ENCODE measurements around the gene JUNB. TPM values are rescaled to one million over a fixed set of nuclear protein-coding genes. Genes with fewer than 3 reads are reported as not detected.

Gene JUNB
- polyA plus RNA-seq, 1 of the 3 experiments (the other 2 are of a cell fraction): 224 TPM

DNA sequence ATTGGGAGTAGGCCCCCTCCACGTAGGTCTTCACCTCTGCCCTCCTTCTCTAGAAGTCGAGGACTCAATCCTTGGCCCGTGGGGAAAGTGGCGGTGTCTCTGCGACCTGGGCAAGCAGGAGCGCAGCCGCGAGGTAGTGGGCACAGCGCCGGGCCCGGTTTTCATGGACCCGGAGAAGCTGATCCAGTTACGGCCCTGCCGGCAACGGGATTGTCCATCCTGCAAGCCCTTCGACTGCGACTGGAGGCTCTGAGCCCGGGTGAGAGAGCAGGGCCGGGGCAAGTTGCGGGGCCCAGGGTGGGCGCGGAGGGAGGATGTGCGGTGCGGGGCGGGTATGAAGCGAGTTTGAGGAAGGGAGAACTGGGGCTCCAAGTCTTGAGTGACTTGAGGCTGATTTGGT lies 12.8 kb downstream of the JUNB start:
- WGBS (ENCODE audit: low lambda C conversion rate): 95% methylated on average over 25 of the region's 26 CpGs

DNA sequence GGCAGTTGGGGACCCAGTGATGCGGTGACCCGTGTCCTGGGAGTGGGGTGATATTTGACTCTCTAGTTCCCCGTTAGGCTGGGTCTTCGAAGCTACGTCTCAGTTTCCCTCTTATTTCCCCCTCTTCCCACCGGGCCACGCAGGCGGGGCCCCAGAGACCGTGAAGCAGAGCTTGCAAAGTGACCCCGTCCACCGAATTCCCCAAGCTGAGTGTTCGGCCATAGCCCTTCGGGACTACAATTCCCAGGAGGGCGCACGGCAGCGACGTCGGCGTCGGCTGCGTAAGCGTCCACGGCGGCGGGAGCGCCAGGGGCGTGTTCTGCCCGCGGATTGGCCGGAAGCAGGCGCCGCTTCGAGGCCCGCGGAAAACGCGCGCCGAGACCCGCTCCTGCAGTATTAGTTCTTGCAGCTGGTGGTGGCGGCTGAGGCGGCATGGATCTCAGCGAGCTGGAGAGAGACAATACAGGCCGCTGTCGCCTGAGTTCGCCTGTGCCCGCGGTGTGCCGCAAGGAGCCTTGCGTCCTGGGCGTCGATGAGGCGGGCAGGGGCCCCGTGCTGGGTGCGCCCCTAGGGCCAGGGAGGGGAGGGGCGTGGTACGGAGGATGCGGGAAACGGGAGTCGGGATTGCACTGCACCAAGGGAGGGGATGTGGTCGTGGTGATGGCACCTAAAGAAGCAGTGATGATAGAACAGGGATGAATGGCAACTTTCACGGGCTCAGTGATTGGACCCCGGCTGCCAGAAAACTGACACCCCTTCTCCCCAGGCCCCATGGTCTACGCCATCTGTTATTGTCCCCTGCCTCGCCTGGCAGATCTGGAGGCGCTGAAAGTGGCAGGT lies 15.2 kb downstream of the JUNB start, which contains the start of gene RNASEH2A:
RNASEH2A (plus strand) TSS at position 343 of the 840 bp plus-strand sequence; CDS start at position 433, 90 bp downstream.
- peaks cover 11% of the 10 kb centered on the region for H3K79me2 ChIP-seq (ENCODE audit: insufficient read depth)
- DNase-seq: peak; percentile 95
- TF ChIP-seq ELF1 (IDR thresholded peaks at IDR 0.05): peak; percentile 56; the same call in 1 of the 2 replicates
- TF ChIP-seq MEF2A (IDR thresholded peaks at IDR 0.05; ENCODE audit: borderline replicate concordance, low read depth): no peak
- TF ChIP-seq MXI1 (IDR thresholded peaks at IDR 0.05; ENCODE audit: low read depth, low read length): peak; percentile 95
- TF ChIP-seq TAF1 (IDR thresholded peaks at IDR 0.05; ENCODE audit: borderline replicate concordance, low read depth, low read length): peak; percentile 61; the same call in 1 of the 2 replicates
- TF ChIP-seq SIN3A (IDR thresholded peaks at IDR 0.05; ENCODE audit: borderline replicate concordance, low read depth, low read length): peak; percentile 97
- no peak for TF ChIP-seq JUND (IDR thresholded peaks at IDR 0.05)
- peak; percentile 82 for TF ChIP-seq YY1 (IDR thresholded peaks at IDR 0.05; ENCODE audit: low read depth)
- TF ChIP-seq RFX5 (IDR thresholded peaks at IDR 0.05; ENCODE audit: low read length): no peak
- no peak for TF ChIP-seq SMC3 (IDR thresholded peaks at IDR 0.05; ENCODE audit: low read depth, low read length)
- TF ChIP-seq, protein P1, sequence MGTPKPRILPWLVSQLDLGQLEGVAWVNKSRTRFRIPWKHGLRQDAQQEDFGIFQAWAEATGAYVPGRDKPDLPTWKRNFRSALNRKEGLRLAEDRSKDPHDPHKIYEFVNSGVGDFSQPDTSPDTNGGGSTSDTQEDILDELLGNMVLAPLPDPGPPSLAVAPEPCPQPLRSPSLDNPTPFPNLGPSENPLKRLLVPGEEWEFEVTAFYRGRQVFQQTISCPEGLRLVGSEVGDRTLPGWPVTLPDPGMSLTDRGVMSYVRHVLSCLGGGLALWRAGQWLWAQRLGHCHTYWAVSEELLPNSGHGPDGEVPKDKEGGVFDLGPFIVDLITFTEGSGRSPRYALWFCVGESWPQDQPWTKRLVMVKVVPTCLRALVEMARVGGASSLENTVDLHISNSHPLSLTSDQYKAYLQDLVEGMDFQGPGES (IDR thresholded peaks at IDR 0.05; ENCODE audit: low read depth, low read length): no peak
- TF ChIP-seq, protein P2, sequence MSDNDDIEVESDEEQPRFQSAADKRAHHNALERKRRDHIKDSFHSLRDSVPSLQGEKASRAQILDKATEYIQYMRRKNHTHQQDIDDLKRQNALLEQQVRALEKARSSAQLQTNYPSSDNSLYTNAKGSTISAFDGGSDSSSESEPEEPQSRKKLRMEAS (IDR thresholded peaks at IDR 0.05; ENCODE audit: low read depth): peak; percentile 79; the same call in 1 of the 2 replicates
- TF ChIP-seq CHD2 (IDR thresholded peaks at IDR 0.05; ENCODE audit: low read length, partially characterized antibody): peak; percentile 66
- peak; percentile 67 for TF ChIP-seq POLR2AphosphoS5 (IDR thresholded peaks at IDR 0.05; ENCODE audit: low read depth, low read length)
- TF ChIP-seq RCOR1 (IDR thresholded peaks at IDR 0.05; ENCODE audit: low read length): no peak
- no peaks in the 10 kb centered on the region for H3K27me3 ChIP-seq (ENCODE audit: insufficient read depth)
- peak within 1 kb of the TSS; percentile 99 for H2AFZ ChIP-seq (ENCODE audit: low read depth)
- H3K4me3 ChIP-seq (ENCODE audit: low read depth in 2 of 2, low read length in 1 of 2): peak within 1 kb of the TSS; percentile 68 to 75
- H3K9me3 ChIP-seq: no peaks in the 10 kb centered on the region
- H3K4me1 ChIP-seq (ENCODE audit: control insufficient read depth in 1 of 2, insufficient read depth in 2 of 2, low read depth in 1 of 2, low read length in 1 of 2): peaks cover 4 to 18% of the 10 kb centered on the region in 2 experiments; a peak in 1 of 4 replicates
- H4K20me1 ChIP-seq (ENCODE audit: insufficient read depth): no peaks in the 10 kb centered on the region
- POLR2A ChIA-PET: interaction anchor here (0.6 to 1.4 kb wide), 7 partner anchors 10 to 67 kb away, joined by 3 to 6 read pairs (median 3); partner anchors contain the start of gene JUNB
- H3K27ac ChIP-seq (ENCODE audit: low read depth in 2 of 2, low read length in 1 of 2): peak within 1 kb of the TSS in 1 of 2 experiments; percentile 64; a peak in 2 of 4 replicates
- peak within 1 kb of the TSS; percentile 78 for H3K9ac ChIP-seq
- H3F3A ChIP-seq (replicated peaks; ENCODE audit: insufficient read depth): peaks cover 4% of the 10 kb centered on the region
- peaks cover 0 to 6% of the 10 kb centered on the region in 2 experiments for H3K36me3 ChIP-seq (replicated peaks in 1 of 2; ENCODE audit: control insufficient read depth in 1 of 2, insufficient read depth in 2 of 2, low read length in 1 of 2)
- peak within 1 kb of the TSS; percentile 93 for H3K4me2 ChIP-seq
- no peaks in the 10 kb centered on the region for H3K9me2 ChIP-seq
- CTCF ChIA-PET: interaction anchor here (0.9 to 2.4 kb wide), 9 partner anchors 10 to 84 kb away, joined by 3 to 13 read pairs (median 4); partner anchors contain the start of genes GCDH and RTBDN
- WGBS (ENCODE audit: low lambda C conversion rate): 5% methylated on average over 60 of the region's 66 CpGs

More for the DNA sequence above, 12.8 kb downstream of the JUNB start:
- Histone ChIP-seq H2AFZ (ENCODE audit: low read depth) (no peak overlapping the region), H3K4me3 (ENCODE audit: low read depth in 2 of 2, low read length in 1 of 2) (no peak overlapping the region), H3K4me1 (ENCODE audit: control insufficient read depth in 1 of 2, insufficient read depth in 2 of 2, low read depth in 1 of 2, low read length in 1 of 2) (peaks cover 8 to 29% of the 10 kb centered on the region in 2 experiments; a peak in 1 of 4 replicates), H3K36me3 (replicated peaks in 1 of 2; ENCODE audit: control insufficient read depth in 1 of 2, insufficient read depth in 2 of 2, low read length in 1 of 2) (peaks cover 4 to 8% of the 10 kb centered on the region in 2 experiments), H3K27ac (ENCODE audit: low read depth in 2 of 2, low read length in 1 of 2) (no peak overlapping the region), H3K9ac (no peak overlapping the region), H3K9me2 (no peaks in the 10 kb centered on the region), H3K79me2 (ENCODE audit: insufficient read depth) (peaks cover 19% of the 10 kb centered on the region), H3F3A (replicated peaks; ENCODE audit: insufficient read depth) (peaks cover 5% of the 10 kb centered on the region), H3K27me3 (ENCODE audit: insufficient read depth) (no peaks in the 10 kb centered on the region), H4K20me1 (ENCODE audit: insufficient read depth) (no peaks in the 10 kb centered on the region), H3K9me3 (no peaks in the 10 kb centered on the region), H3K4me2 (no peak overlapping the region)
- TF ChIP-seq, protein P1 (IDR thresholded peaks at IDR 0.05; ENCODE audit: low read depth, low read length): no peak
- TF ChIP-seq CHD2 (IDR thresholded peaks at IDR 0.05; ENCODE audit: low read length, partially characterized antibody): no peak
- TF ChIP-seq GATA2 (CRISPR knock-in tag; IDR thresholded peaks at IDR 0.05): no peak
- TF ChIP-seq MEF2A (IDR thresholded peaks at IDR 0.05; ENCODE audit: borderline replicate concordance, low read depth): no peak
- no peak for TF ChIP-seq RCOR1 (IDR thresholded peaks at IDR 0.05; ENCODE audit: low read length)
- no peak for TF ChIP-seq GABPA (IDR thresholded peaks at IDR 0.05; ENCODE audit: low read depth)
- POLR2A ChIA-PET: interaction anchor here (0.5 kb wide), 1 partner anchor 8 kb away, joined by 3 read pairs; no protein-coding TSS in a partner anchor
- DNase-seq: no peak
- CTCF ChIA-PET: interaction anchor here (14.3 to 17.1 kb wide), 2 partner anchors 26 to 41 kb away, joined by 321 to 447 read pairs; partner anchors contain the start of gene HOOK2

Data from SK-N-SH (cell line).